Duodenal mucosa (tissue), 2 donors: ENCODE results near the gene PCGF5.
A peak's percentile ranks its signal among the peaks of the same experiment; 100 is the strongest.

Experiments
- H3K27ac ChIP-seq: one replicate; pipeline ENCODE4 v1.7.0; 2013; ENCODE audit warnings: low read depth, low read length
- H3K27me3 ChIP-seq, 2 donors: one replicate each; pipeline ENCODE4 v1.7.0; 2013; ENCODE audit warnings: low read length in 2 of 2, control low read depth in 1 of 2; ENCODE audit not compliant: insufficient read depth in 2 of 2, control insufficient read depth in 1 of 2
- H3K36me3 ChIP-seq, 2 donors: one replicate each; pipeline ENCODE4 v1.7.0; 2013; ENCODE audit warnings: low read length in 2 of 2, control low read depth in 1 of 2; ENCODE audit not compliant: insufficient read depth in 2 of 2, control insufficient read depth in 1 of 2
- H3K4me1 ChIP-seq, 2 donors: one replicate each; pipeline ENCODE4 v1.7.0; 2013; ENCODE audit warnings: low read length in 2 of 2, control low read depth in 1 of 2; ENCODE audit not compliant: insufficient read depth in 2 of 2, control insufficient read depth in 1 of 2
- H3K4me3 ChIP-seq, 2 donors: one replicate each; pipeline ENCODE4 v1.7.0; 2013; ENCODE audit warnings: low read length in 2 of 2, low read depth in 1 of 2
- H3K9ac ChIP-seq, 2 donors: one replicate each; pipeline ENCODE4 v1.7.0; 2013; ENCODE audit warnings: low read length in 2 of 2, low read depth in 1 of 2
- H3K9me3 ChIP-seq, 2 donors: one replicate each; pipeline ENCODE4 v1.7.0; 2013; ENCODE audit warnings: low read length in 2 of 2, control low read depth in 1 of 2; ENCODE audit not compliant: control insufficient read depth in 1 of 2

PCGF5 gene

DNA sequence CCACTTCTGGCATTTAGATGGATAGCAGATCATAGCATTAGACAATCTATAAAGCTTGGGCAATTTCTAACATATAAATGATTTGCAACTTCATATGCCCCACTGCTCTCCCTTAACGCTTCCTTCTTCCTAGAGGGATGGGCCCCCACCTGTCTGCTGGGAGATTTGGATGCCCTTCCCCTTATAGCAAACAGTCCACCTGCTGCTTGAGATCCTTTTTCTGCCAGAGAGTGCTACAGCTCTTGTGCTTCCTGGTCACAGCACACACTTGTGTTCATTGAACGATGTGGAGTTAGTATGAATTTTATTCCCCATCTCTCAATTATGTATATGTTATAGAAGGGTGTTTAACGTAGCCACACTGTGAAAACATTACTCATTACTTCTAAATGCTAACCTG is 10.4 kb upstream of the PCGF5 start:
- Histone ChIP-seq H3K9me3 (no peaks in the 10 kb centered on the region), H3K4me1 (peaks cover 19 to 34% of the 10 kb centered on the region in 2 donors), H3K4me3 (no peak overlapping the region), H3K36me3 (no peaks in the 10 kb centered on the region), H3K9ac (no peak overlapping the region), H3K27ac (no peak overlapping the region), H3K27me3 (no peaks in the 10 kb centered on the region)

DNA sequence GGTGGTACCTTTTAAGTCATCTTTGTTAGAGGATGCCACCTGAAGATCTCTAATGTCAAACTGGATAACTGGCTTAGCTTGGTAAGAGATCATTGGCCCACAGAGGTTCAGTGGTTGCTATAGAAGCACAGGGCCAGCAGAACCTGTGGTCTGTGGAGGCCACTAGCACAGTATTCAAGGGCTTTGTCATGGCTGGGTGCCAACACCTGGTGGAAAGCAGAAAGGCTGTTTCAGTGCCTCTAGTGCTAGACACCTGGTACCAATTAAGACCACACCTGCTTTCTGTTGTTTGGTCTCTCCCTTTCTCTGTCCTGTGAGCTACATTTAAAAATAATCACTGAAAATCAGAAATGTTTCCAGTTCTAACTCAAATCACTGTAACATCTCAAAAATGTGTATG is 10.0 kb upstream of the PCGF5 start:
- no peaks in the 10 kb centered on the region for H3K36me3 ChIP-seq
- H3K9ac ChIP-seq: no peak overlapping the region
- no peak overlapping the region for H3K27ac ChIP-seq
- no peak overlapping the region for H3K4me3 ChIP-seq
- H3K27me3 ChIP-seq: no peaks in the 10 kb centered on the region
- H3K4me1 ChIP-seq: peaks cover 16 to 30% of the 10 kb centered on the region in 2 donors
- no peaks in the 10 kb centered on the region for H3K9me3 ChIP-seq

DNA sequence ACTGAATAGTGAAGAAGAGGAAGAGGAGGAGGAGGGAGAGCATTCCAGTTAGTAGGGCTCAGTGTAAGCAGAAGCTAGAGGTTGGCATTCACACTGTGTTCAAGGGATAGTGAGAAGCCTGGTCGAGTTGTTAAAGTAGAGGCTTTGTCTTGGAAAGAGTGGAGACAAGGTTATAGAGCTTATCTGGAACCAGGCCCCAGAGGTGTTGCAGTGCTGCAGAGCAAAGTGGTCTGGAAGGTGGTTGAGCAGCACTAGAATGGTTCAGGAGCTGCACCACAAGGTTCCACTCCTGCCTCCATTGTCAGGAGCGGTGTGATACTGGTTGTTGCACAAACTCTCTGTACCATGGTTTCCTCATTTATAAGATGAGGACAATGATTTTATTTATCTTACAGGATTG is 8.8 kb upstream of the PCGF5 start:
- Histone ChIP-seq H3K27ac (no peak overlapping the region), H3K27me3 (no peaks in the 10 kb centered on the region), H3K9me3 (no peaks in the 10 kb centered on the region), H3K4me1 (peaks cover 9 to 28% of the 10 kb centered on the region in 2 donors), H3K9ac (no peak overlapping the region), H3K4me3 (no peak overlapping the region), H3K36me3 (no peaks in the 10 kb centered on the region)

DNA sequence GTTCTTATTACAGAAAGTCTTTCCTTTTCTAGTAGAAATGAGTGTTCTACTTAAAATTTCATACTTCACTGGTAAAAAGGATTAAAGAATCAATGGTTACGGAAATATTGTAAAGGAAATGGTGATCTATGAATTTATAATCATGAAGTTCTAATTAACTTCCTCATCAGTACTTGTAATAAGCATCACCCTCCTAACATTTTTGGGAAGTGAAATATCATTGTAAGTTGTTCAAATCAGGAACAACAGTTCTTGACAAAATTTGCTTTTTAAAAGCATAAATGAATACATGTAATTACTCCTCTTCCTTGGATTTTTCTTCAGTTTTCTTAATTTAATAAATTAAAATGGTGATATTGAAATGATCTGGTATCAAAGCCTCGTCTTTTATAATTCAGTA is 5.6 kb upstream of the PCGF5 start:
- H3K27ac ChIP-seq: no peak overlapping the region
- H3K4me1 ChIP-seq: peaks cover 16 to 30% of the 10 kb centered on the region in 2 donors

DNA sequence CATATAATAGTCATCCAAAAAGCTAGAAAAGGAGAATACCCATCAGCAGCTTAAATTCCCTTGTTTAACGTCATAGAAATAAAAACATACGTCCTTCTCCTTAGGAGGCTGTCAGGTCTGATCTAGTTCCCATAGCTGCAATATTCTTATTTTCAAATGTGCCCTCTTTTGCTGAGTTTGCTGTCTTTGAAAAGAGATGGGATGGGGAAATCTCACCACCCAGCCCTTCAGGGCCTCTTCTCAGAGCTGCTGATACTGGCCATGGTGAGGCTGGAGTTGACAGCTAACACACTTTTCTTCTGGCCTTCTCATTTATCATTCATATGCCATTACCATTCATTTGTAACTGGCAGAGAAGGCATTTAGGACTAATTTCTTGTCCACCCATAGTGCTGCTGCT is 5.1 kb upstream of the PCGF5 start:
- peaks cover 16 to 25% of the 10 kb centered on the region in 2 donors for H3K4me1 ChIP-seq
- H3K27ac ChIP-seq: no peak overlapping the region
- no peak overlapping the region for H3K4me3 ChIP-seq
- no peak overlapping the region for H3K9ac ChIP-seq
- no peaks in the 10 kb centered on the region for H3K27me3 ChIP-seq
- no peaks in the 10 kb centered on the region for H3K36me3 ChIP-seq
- H3K9me3 ChIP-seq: no peaks in the 10 kb centered on the region

More for the DNA sequence above, 5.6 kb upstream of the PCGF5 start:
- Histone ChIP-seq H3K9ac (no peak overlapping the region), H3K36me3 (no peaks in the 10 kb centered on the region), H3K4me3 (no peak overlapping the region), H3K27me3 (no peaks in the 10 kb centered on the region), H3K9me3 (no peaks in the 10 kb centered on the region)

DNA sequence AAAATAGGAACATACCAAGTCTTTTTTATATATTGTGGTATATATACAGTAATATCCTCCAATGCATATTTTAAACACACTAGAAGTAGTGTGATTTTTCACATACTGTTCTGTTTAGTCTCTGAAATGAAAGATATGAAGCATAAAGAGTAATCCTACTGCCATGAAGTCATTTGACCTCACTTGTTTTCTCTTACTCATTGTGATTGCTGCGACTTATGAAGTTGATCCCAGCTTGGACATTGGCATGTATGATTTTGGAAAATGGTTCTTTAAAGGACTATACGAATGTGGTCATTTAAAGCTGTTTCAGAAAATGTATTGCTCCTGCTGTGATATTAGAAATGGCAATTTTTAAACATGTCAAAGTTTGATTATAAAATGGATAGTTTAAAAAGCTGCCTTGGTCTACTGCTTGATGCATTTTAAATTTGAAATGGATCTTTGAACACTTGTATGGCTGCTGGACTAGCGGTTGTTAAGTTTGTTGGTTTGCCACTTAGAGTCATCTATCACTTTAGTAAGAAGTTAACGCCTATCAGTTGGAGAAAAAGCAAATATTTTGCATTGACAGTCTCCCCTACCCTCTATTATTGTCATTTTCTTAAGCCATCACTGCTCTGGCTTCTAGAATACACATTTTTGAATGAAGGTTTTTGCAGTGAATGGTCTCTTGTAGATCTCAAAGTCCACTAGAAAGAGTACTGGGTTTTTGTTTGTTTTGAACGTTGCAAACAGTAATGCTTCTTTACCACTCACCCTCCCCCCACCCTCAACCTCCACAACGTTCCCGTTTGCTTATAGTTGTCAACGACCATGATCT is 881 bp upstream of the PCGF5 start:
- Histone ChIP-seq H3K4me3 (peak overlapping the region; percentile 69 to 78), H3K27ac (peak overlapping the region; percentile 78), H3K27me3 (no peaks in the 10 kb centered on the region), H3K9ac (peak overlapping the region; percentile 61 to 71), H3K36me3 (peaks cover 0 to 3% of the 10 kb centered on the region in 2 donors), H3K4me1 (peaks cover 23 to 43% of the 10 kb centered on the region in 2 donors), H3K9me3 (no peaks in the 10 kb centered on the region)

DNA sequence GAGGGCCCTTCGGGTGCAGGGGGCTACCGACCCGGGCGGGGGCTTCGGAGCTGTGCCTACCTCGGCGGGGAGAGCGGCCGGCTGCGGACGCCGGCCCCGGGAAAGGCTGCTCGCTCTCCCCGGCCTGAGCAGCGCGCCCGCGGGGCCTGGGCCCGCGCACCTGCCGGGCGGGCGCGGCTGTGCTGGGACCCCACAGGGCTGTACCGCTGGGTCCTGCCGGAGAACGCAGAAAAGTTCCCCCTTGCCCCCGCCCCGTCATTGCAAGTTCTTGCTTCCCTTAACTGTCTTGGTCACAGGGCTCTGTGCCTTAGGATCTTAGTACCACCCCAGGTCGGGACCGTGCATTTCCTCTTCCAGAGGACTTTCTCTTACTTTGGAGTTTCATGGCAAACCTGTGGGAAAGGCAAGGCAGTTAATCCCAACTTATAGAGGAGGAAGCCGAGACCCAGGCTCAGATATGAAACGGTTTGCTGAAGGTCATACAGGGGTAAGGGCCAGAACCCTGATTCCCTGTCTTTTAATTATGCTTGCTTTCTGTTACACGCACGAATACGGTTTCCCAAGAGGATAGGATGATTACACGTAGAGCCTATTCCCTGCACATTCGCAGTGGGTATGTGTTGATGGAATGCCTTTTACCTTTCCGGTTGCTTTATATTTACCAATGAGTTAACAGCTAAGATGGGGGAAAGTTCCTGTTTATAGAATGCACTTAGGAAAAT is 652 bp downstream of the PCGF5 start:
- no peaks in the 10 kb centered on the region for H3K9me3 ChIP-seq
- peak overlapping the region; percentile 86 for H3K9ac ChIP-seq
- H3K27ac ChIP-seq: peak overlapping the region; percentile 90
- H3K27me3 ChIP-seq: no peaks in the 10 kb centered on the region
- H3K36me3 ChIP-seq: peaks cover 0 to 3% of the 10 kb centered on the region in 2 donors
- H3K4me1 ChIP-seq: peaks cover 23 to 42% of the 10 kb centered on the region in 2 donors
- peak overlapping the region; percentile 75 to 79 for H3K4me3 ChIP-seq

DNA sequence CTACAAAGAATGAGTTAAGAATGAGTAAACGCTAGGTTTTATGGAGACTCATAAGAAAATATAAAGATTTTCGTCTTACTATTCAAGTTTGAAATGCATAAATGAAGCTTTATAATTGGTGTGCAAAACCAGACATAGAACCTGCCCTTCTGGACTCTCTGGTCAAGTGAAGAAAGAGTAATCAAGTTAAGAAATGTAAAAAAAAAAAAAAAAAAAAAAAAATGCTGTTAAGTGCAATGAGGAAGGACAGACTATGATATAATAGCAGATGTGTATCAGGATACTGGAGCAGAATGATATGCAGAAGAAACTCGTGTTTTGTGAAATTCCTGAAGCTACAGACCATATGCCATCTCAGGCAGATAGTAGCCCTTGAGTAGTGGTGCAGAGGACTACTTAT is 5.6 kb downstream of the PCGF5 start:
- H3K4me3 ChIP-seq: no peak overlapping the region
- H3K9ac ChIP-seq: no peak overlapping the region
- peaks cover 3 to 9% of the 10 kb centered on the region in 2 donors for H3K36me3 ChIP-seq
- no peaks in the 10 kb centered on the region for H3K9me3 ChIP-seq
- H3K27me3 ChIP-seq: no peaks in the 10 kb centered on the region
- no peak overlapping the region for H3K27ac ChIP-seq
- H3K4me1 ChIP-seq: peaks cover 10 to 32% of the 10 kb centered on the region in 2 donors

DNA sequence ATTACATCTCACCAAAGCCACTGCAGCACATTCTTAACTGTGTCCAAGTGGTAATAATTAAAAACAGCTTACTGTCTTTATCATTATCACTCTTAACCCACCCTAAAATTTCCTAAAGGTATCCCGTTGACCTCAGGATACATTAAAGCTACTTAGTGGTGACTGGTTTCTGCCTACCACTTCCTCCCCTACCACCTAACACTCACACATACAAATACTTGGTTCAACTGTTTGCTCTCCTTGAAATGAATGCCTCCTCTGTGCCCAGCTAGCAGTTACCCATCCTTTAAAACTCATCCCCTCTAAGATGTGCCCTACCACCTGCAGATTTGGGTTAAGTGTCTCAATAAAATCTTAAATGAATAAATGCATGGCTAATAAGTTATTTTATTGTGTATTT is 7.1 kb downstream of the PCGF5 start:
- no peaks in the 10 kb centered on the region for H3K9me3 ChIP-seq
- peaks cover 3 to 20% of the 10 kb centered on the region in 2 donors for H3K4me1 ChIP-seq
- H3K27me3 ChIP-seq: no peaks in the 10 kb centered on the region

DNA sequence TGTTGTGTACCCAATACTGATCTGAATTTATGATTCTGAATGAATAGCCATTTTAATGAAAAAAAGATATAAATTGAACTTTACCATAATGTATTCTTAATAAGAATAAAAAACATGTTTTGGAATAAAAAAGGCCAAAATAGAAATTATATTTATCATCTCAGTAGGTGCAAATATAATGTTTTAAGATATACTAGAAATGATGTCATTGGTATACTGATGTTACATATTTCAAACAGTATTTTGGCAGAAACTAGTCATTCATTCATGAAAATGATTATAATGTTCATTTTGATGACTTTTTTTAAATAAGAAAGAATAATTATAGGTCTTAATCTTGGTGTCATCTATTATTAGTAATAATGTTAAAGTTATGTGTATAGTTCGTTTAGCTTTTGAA is 9.2 kb downstream of the PCGF5 start:
- Histone ChIP-seq H3K9ac (no peak overlapping the region), H3K9me3 (no peaks in the 10 kb centered on the region), H3K27ac (no peak overlapping the region), H3K4me1 (peaks cover 0 to under 1% of the 10 kb centered on the region in 2 donors), H3K36me3 (peaks cover 0 to 9% of the 10 kb centered on the region in 2 donors), H3K4me3 (no peak overlapping the region), H3K27me3 (no peaks in the 10 kb centered on the region)

More for the DNA sequence above, 7.1 kb downstream of the PCGF5 start:
- no peak overlapping the region for H3K4me3 ChIP-seq
- peaks cover 3 to 9% of the 10 kb centered on the region in 2 donors for H3K36me3 ChIP-seq
- no peak overlapping the region for H3K27ac ChIP-seq
- H3K9ac ChIP-seq: no peak overlapping the region
